ENCODE data around the gene CNTLN.
A peak's percentile ranks its signal among the peaks of the same experiment; 100 is the strongest.

The CNTLN gene

GRCh38 chr9:17453751-17454150, 318.9 kb downstream of the CNTLN start:
- DNase-seq (ENCODE audit: low spot score), result no peak
- in situ Hi-C loops (cut with MboI; ENCODE audit: low sequenced_read_pairs, unreplicated experiment), result loop anchor here (25.0 kb wide), 1 partner anchor 391 kb away; no protein-coding TSS in a partner anchor
- no peak for TF ChIP-seq CTCF (IDR thresholded peaks at IDR 0.05; ENCODE audit: borderline replicate concordance, control extremely low read depth, extremely low read depth, insufficient read depth, missing control alignments)

- TF ChIP-seq CTCF (IDR thresholded peaks at IDR 0.05; ENCODE audit: borderline replicate concordance, control extremely low read depth, extremely low read depth, insufficient read depth, missing control alignments), result peak; percentile 53
- in situ Hi-C loops (cut with MboI; ENCODE audit: low sequenced_read_pairs, unreplicated experiment), result loop anchor here (25.0 kb wide), 1 partner anchor 401 kb away; no protein-coding TSS in a partner anchor
- peak; percentile 19 for DNase-seq (ENCODE audit: low spot score)
Observed at GRCh38 chr9:17462869-17463464, 328.1 kb downstream of the CNTLN start.

- in situ Hi-C loops (cut with MboI; ENCODE audit: low sequenced_read_pairs, unreplicated experiment), result loop anchor here (25.0 kb wide), 1 partner anchor 408 kb away; no protein-coding TSS in a partner anchor
- no peak for TF ChIP-seq CTCF (IDR thresholded peaks at IDR 0.05; ENCODE audit: borderline replicate concordance, control extremely low read depth, extremely low read depth, insufficient read depth, missing control alignments)
Observed at GRCh38 chr9:17470036-17470813, 335.4 kb downstream of the CNTLN start.

GRCh38 chr9:17472126-17472525, 337.3 kb downstream of the CNTLN start:
- no peak for TF ChIP-seq CTCF (IDR thresholded peaks at IDR 0.05; ENCODE audit: borderline replicate concordance, control extremely low read depth, extremely low read depth, insufficient read depth, missing control alignments)
- in situ Hi-C loops (cut with MboI; ENCODE audit: low sequenced_read_pairs, unreplicated experiment), result loop anchor here (25.0 kb wide), 1 partner anchor 410 kb away; no protein-coding TSS in a partner anchor

More at GRCh38 chr9:17470036-17470813, 335.4 kb downstream of the CNTLN start:
- DNase-seq (ENCODE audit: low spot score), result no peak

GRCh38 chr9:17476401-17476800, 341.6 kb downstream of the CNTLN start:
- no peak for DNase-seq (ENCODE audit: low spot score)
- in situ Hi-C loops (cut with MboI; ENCODE audit: low sequenced_read_pairs, unreplicated experiment), result no loop called here
- no peak for TF ChIP-seq CTCF (IDR thresholded peaks at IDR 0.05; ENCODE audit: borderline replicate concordance, control extremely low read depth, extremely low read depth, insufficient read depth, missing control alignments)

More at GRCh38 chr9:17472126-17472525, 337.3 kb downstream of the CNTLN start:
- no peak for DNase-seq (ENCODE audit: low spot score)

- DNase-seq (ENCODE audit: low spot score), result no peak
- no peak for TF ChIP-seq CTCF (IDR thresholded peaks at IDR 0.05; ENCODE audit: borderline replicate concordance, control extremely low read depth, extremely low read depth, insufficient read depth, missing control alignments)
- in situ Hi-C loops (cut with MboI; ENCODE audit: low sequenced_read_pairs, unreplicated experiment), result no loop called here
Observed at GRCh38 chr9:17477816-17478215, 343.0 kb downstream of the CNTLN start.

All from GM13976 (cell line).